H1 (cell line): ENCODE data around the gene DERL3.

Experiments
- POLR2AphosphoS5 ChIP-seq: IDR thresholded peaks from 2 replicates; pipeline ENCODE4 v1.6.1; 2011; ENCODE audit warnings: low read depth, low read length
- TF ChIP-seq, protein P1 (sequence below), 3 experiments: IDR thresholded peaks; 1 replicate in 2 of 3; 2 replicates in 1 of 3; pipeline versions ENCODE4 v1.5.1 to v1.6.1; 2011; ENCODE audit warnings: low read length in 3 of 3, mild to moderate bottlenecking in 3 of 3, inconsistent platforms in 2 of 3, low read depth in 1 of 3, moderate library complexity in 1 of 3; ENCODE audit not compliant: insufficient read depth in 1 of 3; ENCODE audit errors: control extremely low read depth in 1 of 3

DNA sequence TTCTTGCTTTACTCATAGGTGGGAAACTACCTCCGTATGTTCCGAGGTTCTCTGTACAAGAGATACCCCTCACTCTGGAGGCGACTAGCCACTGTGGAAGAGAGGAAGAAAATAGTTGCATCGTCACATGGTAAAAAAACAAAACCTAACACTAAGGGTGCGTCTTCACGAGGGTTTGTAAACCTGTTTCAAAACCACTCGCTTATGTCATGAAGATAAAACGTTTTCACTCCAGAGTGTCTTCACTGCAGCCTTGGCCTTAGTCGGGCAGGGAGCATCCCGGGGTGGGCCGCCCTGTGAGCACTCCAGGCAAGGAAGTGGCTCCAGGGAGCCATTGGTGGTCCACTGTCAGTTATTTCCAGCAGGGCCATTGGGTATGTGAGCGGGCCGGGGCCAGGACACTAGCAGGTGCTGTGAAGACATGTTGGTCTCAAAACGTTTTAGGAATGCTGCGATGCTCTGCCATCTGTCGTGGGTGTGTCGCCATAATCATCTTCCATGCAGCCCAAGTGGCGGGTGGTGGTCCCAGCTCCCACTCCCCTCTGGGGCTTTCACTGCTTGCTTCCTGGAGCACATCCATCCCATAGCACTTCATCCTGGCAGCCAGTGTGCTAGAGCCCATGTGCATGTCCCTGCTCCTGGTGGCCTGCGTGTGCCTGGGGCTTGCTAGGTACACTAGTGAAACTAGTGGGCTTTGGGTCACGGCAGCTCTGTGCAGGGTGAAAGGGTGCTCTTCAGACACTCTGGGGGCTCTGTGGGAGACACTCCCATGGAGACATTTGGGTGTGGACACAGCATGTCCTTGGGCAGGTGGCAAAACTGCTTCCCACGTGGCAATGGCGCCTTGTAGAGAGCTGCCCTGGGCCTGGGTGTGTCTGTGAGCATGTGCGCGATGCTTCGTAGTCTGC is 46.8 kb downstream of the DERL3 start:
- TF ChIP-seq, protein P1, sequence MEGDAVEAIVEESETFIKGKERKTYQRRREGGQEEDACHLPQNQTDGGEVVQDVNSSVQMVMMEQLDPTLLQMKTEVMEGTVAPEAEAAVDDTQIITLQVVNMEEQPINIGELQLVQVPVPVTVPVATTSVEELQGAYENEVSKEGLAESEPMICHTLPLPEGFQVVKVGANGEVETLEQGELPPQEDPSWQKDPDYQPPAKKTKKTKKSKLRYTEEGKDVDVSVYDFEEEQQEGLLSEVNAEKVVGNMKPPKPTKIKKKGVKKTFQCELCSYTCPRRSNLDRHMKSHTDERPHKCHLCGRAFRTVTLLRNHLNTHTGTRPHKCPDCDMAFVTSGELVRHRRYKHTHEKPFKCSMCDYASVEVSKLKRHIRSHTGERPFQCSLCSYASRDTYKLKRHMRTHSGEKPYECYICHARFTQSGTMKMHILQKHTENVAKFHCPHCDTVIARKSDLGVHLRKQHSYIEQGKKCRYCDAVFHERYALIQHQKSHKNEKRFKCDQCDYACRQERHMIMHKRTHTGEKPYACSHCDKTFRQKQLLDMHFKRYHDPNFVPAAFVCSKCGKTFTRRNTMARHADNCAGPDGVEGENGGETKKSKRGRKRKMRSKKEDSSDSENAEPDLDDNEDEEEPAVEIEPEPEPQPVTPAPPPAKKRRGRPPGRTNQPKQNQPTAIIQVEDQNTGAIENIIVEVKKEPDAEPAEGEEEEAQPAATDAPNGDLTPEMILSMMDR (IDR thresholded peaks at IDR 0.05; ENCODE audit: control extremely low read depth in 1 of 3, insufficient read depth in 1 of 3, low read depth in 1 of 3, low read length in 3 of 3), result no peak
- no peak for TF ChIP-seq POLR2AphosphoS5
